Measurements from ENCODE around the gene RNU6-7. TPM values are rescaled to one million over a fixed set of nuclear protein-coding genes. Genes with fewer than 3 reads are reported as not detected.

RNU6-7 gene
- total RNA-seq, 1 experiment from 2014 or later: not detected

GRCh38 chr14:32203928-32204357 is 2.1 kb downstream of the RNU6-7 start:
- DNase-seq (ENCODE audit: low read depth): no peak

- no peak for DNase-seq (ENCODE audit: low read depth)
These were observed 3.7 kb downstream of the RNU6-7 start for GRCh38 chr14:32205554-32205953.

- peak; percentile 48 for DNase-seq (ENCODE audit: low read depth)
These were observed 4.1 kb downstream of the RNU6-7 start for GRCh38 chr14:32205984-32206383.

- DNase-seq (ENCODE audit: low read depth): no peak
These were observed 4.7 kb downstream of the RNU6-7 start for GRCh38 chr14:32206552-32206951.

GRCh38 chr14:32208490-32208889 is 6.6 kb downstream of the RNU6-7 start:
- no peak for DNase-seq (ENCODE audit: low read depth)

- DNase-seq (ENCODE audit: low read depth): no peak
These were observed 7.6 kb downstream of the RNU6-7 start for GRCh38 chr14:32209471-32209870.

- DNase-seq (ENCODE audit: low read depth): peak; percentile 35
These were observed 9.2 kb downstream of the RNU6-7 start for GRCh38 chr14:32211068-32211404.

GRCh38 chr14:32212833-32213232 is 11.0 kb downstream of the RNU6-7 start:
- no peak for DNase-seq (ENCODE audit: low read depth)

GRCh38 chr14:32217301-32217700 is 15.5 kb downstream of the RNU6-7 start:
- DNase-seq (ENCODE audit: low read depth): no peak

- peak; percentile 79 for DNase-seq (ENCODE audit: low read depth)
These were observed 23.0 kb downstream of the RNU6-7 start for GRCh38 chr14:32224737-32225377.

GRCh38 chr14:32225378-32225920 is 23.6 kb downstream of the RNU6-7 start:
- DNase-seq (ENCODE audit: low read depth): no peak

GRCh38 chr14:32226056-32226455 is 24.2 kb downstream of the RNU6-7 start:
- no peak for DNase-seq (ENCODE audit: low read depth)

GRCh38 chr14:32230181-32230580 is 28.3 kb downstream of the RNU6-7 start:
- DNase-seq (ENCODE audit: low read depth): peak; percentile 48

GRCh38 chr14:32230695-32231280 is 28.9 kb downstream of the RNU6-7 start:
- no peak for DNase-seq (ENCODE audit: low read depth)

GRCh38 chr14:32232481-32232880 is 30.6 kb downstream of the RNU6-7 start:
- no peak for DNase-seq (ENCODE audit: low read depth)

GRCh38 chr14:32233260-32233659 is 31.4 kb downstream of the RNU6-7 start:
- no peak for DNase-seq (ENCODE audit: low read depth)

- peak; percentile 4 for DNase-seq (ENCODE audit: low read depth)
These were observed 42.6 kb downstream of the RNU6-7 start for GRCh38 chr14:32244404-32244803.

- DNase-seq (ENCODE audit: low read depth): no peak
These were observed 44.9 kb downstream of the RNU6-7 start for GRCh38 chr14:32246751-32247150.

GRCh38 chr14:32249371-32249770 is 47.5 kb downstream of the RNU6-7 start:
- no peak for DNase-seq (ENCODE audit: low read depth)

- DNase-seq (ENCODE audit: low read depth): no peak
These were observed 47.9 kb downstream of the RNU6-7 start for GRCh38 chr14:32249780-32250179.

GRCh38 chr14:32250681-32251080 is 48.8 kb downstream of the RNU6-7 start:
- DNase-seq (ENCODE audit: low read depth): no peak

- no peak for DNase-seq (ENCODE audit: low read depth)
These were observed 49.7 kb downstream of the RNU6-7 start for GRCh38 chr14:32251530-32251929.

All from HT1080 (cell line).